Stimulated activated CD8-positive, alpha-beta memory T cell treated with anti-CD3 and anti-CD28 coated beads, Interleukin-7, amount 100 ng/mL, for 4 hours (primary cell): ENCODE results near the gene PEX10.
"Not testable (repeated sequence)": the region's sequence is repeated elsewhere in the genome, so short reads cannot be mapped to it uniquely, and the experiment has no call there.

Source experiments
- DNase-seq, 2 donors: peaks; one replicate each; pipeline ENCODE4 v3.0.0-alpha.2; 2020; ENCODE audit warnings: low read depth in 2 of 2

Gene PEX10

GRCh38 chr1:2443277-2444137 is 31.1 kb upstream of the PEX10 start:
- no peak for DNase-seq

GRCh38 chr1:2442661-2443060 is 30.3 kb upstream of the PEX10 start:
- DNase-seq = no peak

- no peak for DNase-seq
Observed at GRCh38 chr1:2441746-2442145, 29.4 kb upstream of the PEX10 start.

- not testable (repeated sequence) for DNase-seq
Observed at GRCh38 chr1:2440346-2440745, 28.0 kb upstream of the PEX10 start.

- DNase-seq = no peak
Observed at GRCh38 chr1:2439369-2439768, 27.0 kb upstream of the PEX10 start.

- DNase-seq = no peak
Observed at GRCh38 chr1:2438641-2439040, 26.3 kb upstream of the PEX10 start.

- no peak for DNase-seq
Observed at GRCh38 chr1:2438038-2438437, 25.7 kb upstream of the PEX10 start.

GRCh38 chr1:2437617-2438016 is 25.3 kb upstream of the PEX10 start:
- no peak for DNase-seq

- no peak for DNase-seq
Observed at GRCh38 chr1:2436876-2437275, 24.5 kb upstream of the PEX10 start.

GRCh38 chr1:2435746-2436355 is 23.5 kb upstream of the PEX10 start:
- DNase-seq = no peak

- DNase-seq = no peak
Observed at GRCh38 chr1:2435091-2435490, 22.7 kb upstream of the PEX10 start.

GRCh38 chr1:2433936-2434655 is 21.7 kb upstream of the PEX10 start:
- no peak for DNase-seq

- DNase-seq = no peak
Observed at GRCh38 chr1:2433196-2433595, 20.8 kb upstream of the PEX10 start.

GRCh38 chr1:2432441-2432844 is 20.1 kb upstream of the PEX10 start:
- no peak for DNase-seq

GRCh38 chr1:2431518-2431917 is 19.2 kb upstream of the PEX10 start:
- DNase-seq = no peak

GRCh38 chr1:2431103-2431502 is 18.7 kb upstream of the PEX10 start:
- no peak for DNase-seq

GRCh38 chr1:2430592-2430973 is 18.2 kb upstream of the PEX10 start:
- DNase-seq = no peak

- no peak for DNase-seq
Observed at GRCh38 chr1:2429780-2430591, 17.6 kb upstream of the PEX10 start.

GRCh38 chr1:2428490-2428889 is 16.1 kb upstream of the PEX10 start:
- DNase-seq = no peak

GRCh38 chr1:2427976-2428375 is 15.6 kb upstream of the PEX10 start:
- no peak for DNase-seq

GRCh38 chr1:2427051-2427450 is 14.7 kb upstream of the PEX10 start:
- DNase-seq = no peak

GRCh38 chr1:2426540-2426939 is 14.2 kb upstream of the PEX10 start:
- no peak for DNase-seq
